Endothelial cell of umbilical vein (primary cell): ENCODE measurements around the gene TMEM217. TPM values are rescaled to one million over a fixed set of nuclear protein-coding genes. Genes with fewer than 3 reads are reported as not detected.

Experiments used
- BruUV-seq: library from RNA; stranded (reverse); fragments of 400-500 nt; replicated peaks from 2 replicates; lab custom pipeline; 2021; lab: Mats Ljungman, UMichigan
- CTCF ChIA-PET: fragments of 300-600, 350-600 bp; sonication (Branson Sonifier 250); formaldehyde crosslinking; loops from one replicate; lab custom pipeline; 2021; ENCODE audit warnings: antibody characterized with exemption, inconsistent platforms; lab: Charles Lee
- POLR2A ChIA-PET: fragments of 300-600, 350-600 bp; sonication (Branson Sonifier 250); formaldehyde crosslinking; loops from one replicate; lab custom pipeline; 2021; ENCODE audit warnings: antibody characterized with exemption, inconsistent platforms; lab: Charles Lee
- DNase-seq: peaks from one replicate; pipeline ENCODE4 v3.0.0-alpha.2; 2011; ENCODE audit warnings: low read depth, low spot score
- FAIRE-seq: peaks from 2 replicates; lab custom pipeline; 2011; peaks lifted over from hg19 to GRCh38; lab: Jason Lieb, UNC
- H2AFZ ChIP-seq: 2 replicates; pipeline ENCODE4 v1.6.0; 2012; ENCODE audit warnings: low read depth, low read length, control low read depth, inconsistent platforms
- H3K27ac ChIP-seq: 2 replicates; pipeline ENCODE4 v1.5.1; 2011; ENCODE audit warnings: low read depth, mild to moderate bottlenecking, control low read depth, low read length, moderate library complexity; ENCODE audit not compliant: insufficient read depth
- H3K27me3 ChIP-seq, 2 experiments: 2 replicates each; pipeline versions ENCODE4 v1.6.0 to v1.6.1; 2011; ENCODE audit warnings: low read length in 2 of 2, mixed read lengths in 1 of 2; ENCODE audit not compliant: control insufficient read depth in 2 of 2, insufficient read depth in 2 of 2
- H3K36me3 ChIP-seq, 2 experiments: 2 replicates in 1 of 2; 3 replicates in 1 of 2; pipeline ENCODE4 v1.5.1; 2011; ENCODE audit warnings: low read length in 2 of 2, mild to moderate bottlenecking in 1 of 2, moderate library complexity in 1 of 2; ENCODE audit not compliant: control insufficient read depth in 2 of 2, insufficient read depth in 2 of 2; ENCODE audit errors: extremely low read depth in 1 of 2
- H3K4me1 ChIP-seq: 3 replicates; pipeline ENCODE4 v1.5.1; 2011; ENCODE audit warnings: mild to moderate bottlenecking, low read length; ENCODE audit not compliant: control insufficient read depth, insufficient read depth; ENCODE audit errors: extremely low read depth
- H3K4me2 ChIP-seq: 2 replicates; pipeline ENCODE4 v1.6.1; 2011; ENCODE audit warnings: low read length, control low read depth, mixed read lengths; ENCODE audit not compliant: insufficient read depth
- H3K4me3 ChIP-seq, 3 experiments: fragments of 200-600 bp in 1 of 3; sonication (generic), shearing (Covaris generic) in 1 of 3; replicated peaks in 1 of 3; 2 replicates each; pipeline ENCODE4 v1.5.1; 2011 to 2016; ENCODE audit warnings: control low read depth in 3 of 3, low read length in 3 of 3, mild to moderate bottlenecking in 2 of 3, inconsistent platforms in 1 of 3, low read depth in 1 of 3, moderate library complexity in 1 of 3; ENCODE audit not compliant: insufficient read depth in 1 of 3
- H3K79me2 ChIP-seq: 2 replicates; pipeline ENCODE4 v1.6.0; 2012; ENCODE audit warnings: low read length, inconsistent platforms; ENCODE audit not compliant: control insufficient read depth, insufficient read depth
- H3K9ac ChIP-seq: replicated peaks from 2 replicates; pipeline ENCODE3; 2011; ENCODE audit warnings: low read length, control low read depth; ENCODE audit not compliant: insufficient read depth; ENCODE audit errors: extremely low read depth
- H3K9me1 ChIP-seq: replicated peaks from 3 replicates; pipeline ENCODE4 v1.6.0; 2011; ENCODE audit warnings: mild to moderate bottlenecking, low read length; ENCODE audit not compliant: control insufficient read depth, insufficient read depth; ENCODE audit errors: extremely low read depth
- H3K9me3 ChIP-seq: replicated peaks from 2 replicates; pipeline ENCODE4 v1.5.1; 2012; ENCODE audit warnings: low read length, inconsistent platforms; ENCODE audit not compliant: control insufficient read depth, insufficient read depth
- H4K20me1 ChIP-seq: replicated peaks from 2 replicates; pipeline ENCODE3; 2011; ENCODE audit warnings: mild to moderate bottlenecking, low read length; ENCODE audit not compliant: control insufficient read depth, insufficient read depth; ENCODE audit errors: extremely low read depth
- CTCF ChIP-seq, 2 donors: IDR thresholded peaks; 1 replicate in 1 of 2; 2 replicates in 1 of 2; pipeline ENCODE4 v1.5.1; 2011; ENCODE audit warnings: low read length in 2 of 2, mild to moderate bottlenecking in 2 of 2, moderate library complexity in 2 of 2, control low read depth in 1 of 2, inconsistent platforms in 1 of 2, low read depth in 1 of 2; ENCODE audit not compliant: insufficient read depth in 1 of 2; ENCODE audit errors: extremely low read depth in 1 of 2
- EZH2 ChIP-seq: IDR thresholded peaks from 2 replicates; pipeline ENCODE4 v1.6.1; 2012; ENCODE audit warnings: borderline replicate concordance, low read depth, mild to moderate bottlenecking, moderate library complexity, low read length, inconsistent platforms; ENCODE audit not compliant: severe bottlenecking
- FOS ChIP-seq: IDR thresholded peaks from 2 replicates; pipeline ENCODE4 v1.6.1; 2011; ENCODE audit warnings: mild to moderate bottlenecking, low read length, moderate library complexity, borderline replicate concordance; ENCODE audit not compliant: insufficient read depth
- GATA2 ChIP-seq: IDR thresholded peaks from 2 replicates; pipeline ENCODE4 v1.7.0; 2011; ENCODE audit warnings: low read depth, mild to moderate bottlenecking, moderate library complexity, mixed read lengths, low read length; ENCODE audit not compliant: insufficient read length, insufficient read depth
- JUN ChIP-seq: IDR thresholded peaks from 2 replicates; pipeline ENCODE4 v1.6.1; 2011; ENCODE audit warnings: borderline replicate concordance, low read depth; ENCODE audit not compliant: insufficient read length, insufficient read depth
- MAX ChIP-seq: IDR thresholded peaks from 2 replicates; pipeline ENCODE4 v1.6.1; 2011; ENCODE audit not compliant: insufficient read depth, insufficient read length
- MYC ChIP-seq: IDR thresholded peaks from one replicate; pipeline ENCODE4 v1.6.1; 2011; ENCODE audit warnings: mild to moderate bottlenecking, low read depth, low read length
- POLR2A ChIP-seq: IDR thresholded peaks from 2 replicates; pipeline ENCODE4 v1.6.1; 2012; ENCODE audit warnings: low read depth, mild to moderate bottlenecking, control low read depth, low read length
- POLR2AphosphoS5 ChIP-seq: IDR thresholded peaks from 2 replicates; pipeline ENCODE4 v1.6.1; 2012; ENCODE audit warnings: low read depth, mild to moderate bottlenecking, control low read depth, low read length, moderate library complexity; ENCODE audit not compliant: insufficient read depth
- dilution Hi-C: fragments of 300-500 bp; cut with MboI; formaldehyde crosslinking; loops from one replicate; pipeline ENCODE4 v1.15.0; 2019; ENCODE audit warnings: low sequenced_read_pairs; ENCODE audit not compliant: extremely low pct_ligation_motif_present
- intact Hi-C: fragments of 100-400 bp; cut with micrococcal nuclease; formaldehyde crosslinking; loops from one replicate; pipeline ENCODE4 v1.10.0; 2022
- polyA plus RNA-seq, 4 experiments: library from polyadenylated mRNA; depleted of rRNA in 3 of 4; stranded (reverse) in 3 of 4; unstranded in 1 of 4; fragments of >200 nt; gene quantifications; 2 replicates each; pipeline versions ENCODE4 v1.2.1 to v1.2.3, GENCODE V29; 2011 to 2012; ENCODE audit warnings: missing spikeins in 1 of 4
- total RNA-seq: library from RNA; stranded (reverse); gene quantifications from 2 replicates; pipeline ENCODE4 v1.2.3, GENCODE V29; 2021

TMEM217 gene
- total and polyA plus RNA-seq, 2 donors (not counting 3 experiments of a cell fraction or from before 2014, with no cell fraction given), result 6.8 to 15.8 TPM

- no peaks in the 10 kb centered on the region for H3K27me3 ChIP-seq
- ChIA-PET CTCF (interaction anchor here (0.6 to 1.3 kb wide), 3 partner anchors 13 to 77 kb away, joined by 3 read pairs; no protein-coding TSS in a partner anchor), POLR2A (no interaction called here)
- H3K9me1 ChIP-seq, result no peaks in the 10 kb centered on the region
- H3K36me3 ChIP-seq, result peaks cover 5 to 11% of the 10 kb centered on the region in 2 experiments
- no peak overlapping the region for H3K4me3 ChIP-seq
- BruUV-seq, result no TSS peak
- no peak overlapping the region for H2AFZ ChIP-seq
- TF ChIP-seq JUN (no peak), POLR2A (no peak), MYC (no peak), MAX (no peak), EZH2 (no peak), POLR2AphosphoS5 (no peak), CTCF (IDR thresholded peaks at IDR 0.05; ENCODE audit: extremely low read depth in 1 of 2, insufficient read depth in 1 of 2, low read depth in 1 of 2, low read length in 2 of 2) (no peak), GATA2 (no peak), FOS (no peak)
- no peak overlapping the region for H3K9ac ChIP-seq
- H4K20me1 ChIP-seq, result no peaks in the 10 kb centered on the region
- intact Hi-C loops (no loop called here), dilution Hi-C loops (no loop called here)
- no peak overlapping the region for H3K27ac ChIP-seq
- H3K79me2 ChIP-seq, result no peaks in the 10 kb centered on the region
- H3K4me1 ChIP-seq, result peaks cover 8% of the 10 kb centered on the region
- FAIRE-seq (no peak), DNase-seq (no peak)
- H3K9me3 ChIP-seq, result no peaks in the 10 kb centered on the region
- no peak overlapping the region for H3K4me2 ChIP-seq
These were observed 42.0 kb upstream of the TMEM217 start for GRCh38 chr6:37299990-37300389.
